Measurements from ENCODE around the gene GUCA2A. TPM values are rescaled to one million over a fixed set of nuclear protein-coding genes. Genes with fewer than 3 reads are reported as not detected.

The GUCA2A gene
- total RNA-seq, 8 experiments from 2014 or later, result not detected

- H3K27ac ChIP-seq, result no peak overlapping the region
- 74 to 100% (median 96%) methylated on average over 1 to 6 of the region's 6 CpGs; no CpG with 5 or more reads in 1 of the 10 experiments for WGBS, 10 experiments
- H3K4me3 ChIP-seq, result no peak overlapping the region
- in situ Hi-C loops (cut with MboI; ENCODE audit: low pct_unique_long_range_greater_than_20kb in 2 of 9, low sequenced_read_pairs in 9 of 9, unreplicated experiment in 9 of 9), result no loop called here
- H3K4me1 ChIP-seq (replicated peaks in 1 of 2), result peaks cover 0 to 6% of the 10 kb centered on the region in 2 donors
- no peak for ATAC-seq (replicated peaks in 6 of 8)
Observed at GRCh38 chr1:42189931-42190853, 25.6 kb upstream of the GUCA2A start.

- H3K4me3 ChIP-seq, result no peak overlapping the region
- WGBS, 10 experiments, result 17 to 88% (median 54%) methylated on average over 2 to 3 of the region's 3 CpGs
- no peak overlapping the region for H3K27ac ChIP-seq
- in situ Hi-C loops (cut with MboI; ENCODE audit: low pct_unique_long_range_greater_than_20kb in 2 of 9, low sequenced_read_pairs in 9 of 9, unreplicated experiment in 9 of 9), result no loop called here
- peak in 7 of 8 experiments; percentile 22 to 91 (median 87) for ATAC-seq (replicated peaks in 6 of 8)
- H3K4me1 ChIP-seq (replicated peaks in 1 of 2), result peaks cover 0 to 6% of the 10 kb centered on the region in 2 donors
Observed at GRCh38 chr1:42186152-42186551, 21.6 kb upstream of the GUCA2A start.

DNA sequence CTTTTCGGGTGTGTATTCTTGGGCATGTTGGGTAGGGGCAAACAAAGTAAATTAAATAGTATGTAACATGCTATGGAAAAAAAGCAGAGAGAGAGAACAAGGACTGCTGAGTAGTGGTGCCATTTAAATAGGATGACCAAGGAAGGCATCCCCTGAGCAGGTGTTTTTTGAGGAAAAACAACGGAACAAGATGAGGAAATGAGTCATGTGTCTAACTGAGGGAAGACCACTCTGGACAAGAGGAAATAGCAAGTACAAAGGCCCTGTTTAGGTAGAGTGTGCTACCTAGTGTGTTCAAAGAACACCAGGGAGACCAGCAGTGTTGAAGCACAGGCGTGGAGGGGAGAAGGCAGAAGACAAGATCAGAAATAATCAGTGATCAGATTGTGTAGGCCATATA, 20.1 kb upstream of the GUCA2A start:
- WGBS, 10 experiments, result 91 to 100% (median 96%) methylated on average over 1 to 3 of the region's 3 CpGs; no CpG with 5 or more reads in 1 of the 10 experiments
- in situ Hi-C loops (cut with MboI; ENCODE audit: low pct_unique_long_range_greater_than_20kb in 2 of 9, low sequenced_read_pairs in 9 of 9, unreplicated experiment in 9 of 9), result no loop called here
- ATAC-seq (replicated peaks in 6 of 8), result no peak

GRCh38 chr1:42183957-42184268, 19.4 kb upstream of the GUCA2A start:
- 86 to 100% (median 96%) methylated on average over 1 to 6 of the region's 6 CpGs for WGBS, 10 experiments

More for the DNA sequence above, 20.1 kb upstream of the GUCA2A start:
- Histone ChIP-seq H3K4me3 (no peak overlapping the region), H3K27ac (no peak overlapping the region), H3K4me1 (replicated peaks in 1 of 2) (peaks cover 0 to 6% of the 10 kb centered on the region in 2 donors)

GRCh38 chr1:42183210-42183956, 18.8 kb upstream of the GUCA2A start:
- H3K4me1 ChIP-seq (replicated peaks in 1 of 2), result peaks cover 0 to 6% of the 10 kb centered on the region in 2 donors
- H3K4me3 ChIP-seq, result no peak overlapping the region
- H3K27ac ChIP-seq, result no peak overlapping the region
- ATAC-seq (replicated peaks in 6 of 8), result no peak
- in situ Hi-C loops (cut with MboI; ENCODE audit: low pct_unique_long_range_greater_than_20kb in 2 of 9, low sequenced_read_pairs in 9 of 9, unreplicated experiment in 9 of 9), result no loop called here
- WGBS, 10 experiments, result 0 to 100% (median 63%) methylated on average over 1 to 4 of the region's 7 CpGs; no CpG with 5 or more reads in 1 of the 10 experiments

More at GRCh38 chr1:42183957-42184268, 19.4 kb upstream of the GUCA2A start:
- Histone ChIP-seq H3K4me3 (no peak overlapping the region), H3K27ac (no peak overlapping the region), H3K4me1 (replicated peaks in 1 of 2) (peaks cover 0 to 6% of the 10 kb centered on the region in 2 donors)
- ATAC-seq (replicated peaks in 6 of 8), result no peak
- in situ Hi-C loops (cut with MboI; ENCODE audit: low pct_unique_long_range_greater_than_20kb in 2 of 9, low sequenced_read_pairs in 9 of 9, unreplicated experiment in 9 of 9), result no loop called here

DNA sequence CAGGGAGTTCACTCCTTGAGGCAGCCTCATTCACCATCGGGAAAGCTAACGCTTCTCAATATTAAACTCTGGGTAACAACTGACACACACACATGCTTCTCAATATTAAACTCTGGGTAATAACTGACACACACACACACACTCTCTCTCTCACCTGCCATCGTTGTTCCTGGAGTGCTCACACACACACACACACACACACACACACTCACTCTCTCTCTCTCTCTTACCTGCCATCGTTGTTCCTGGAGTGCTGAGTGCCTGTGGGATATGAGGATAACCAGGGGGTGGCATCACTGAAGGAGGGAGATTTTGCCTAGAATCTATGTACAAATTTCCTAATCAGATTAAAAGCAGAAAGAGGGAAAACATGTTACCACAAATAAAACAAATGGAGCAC, 17.1 kb upstream of the GUCA2A start:
- WGBS, 10 experiments, result 80 to 100% (median 90%) methylated on average over 1 to 4 of the region's 4 CpGs; no CpG with 5 or more reads in 1 of the 10 experiments
- in situ Hi-C loops (cut with MboI; ENCODE audit: low pct_unique_long_range_greater_than_20kb in 2 of 9, low sequenced_read_pairs in 9 of 9, unreplicated experiment in 9 of 9), result no loop called here
- ATAC-seq (replicated peaks in 6 of 8), result no peak

DNA sequence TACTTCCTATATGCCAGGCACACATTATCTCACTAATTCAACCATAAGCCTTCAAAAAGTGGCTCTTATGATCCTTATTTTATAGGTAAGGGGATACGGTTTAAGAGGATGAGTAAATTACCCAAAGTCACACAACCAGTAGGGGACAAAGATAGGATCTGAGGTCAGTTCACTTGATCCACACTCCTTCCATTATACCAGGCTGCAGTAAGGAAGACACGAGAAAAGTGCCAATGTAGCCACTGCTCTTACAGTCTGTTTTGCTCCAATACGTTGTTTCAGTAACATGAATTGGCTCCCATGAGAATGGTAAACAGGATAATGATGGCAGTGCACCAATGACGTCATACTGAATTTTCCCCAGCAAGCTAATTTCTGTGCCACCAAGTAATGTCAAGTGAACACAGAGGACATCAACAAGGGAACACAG, 15.4 kb upstream of the GUCA2A start:
- in situ Hi-C loops (cut with MboI; ENCODE audit: low pct_unique_long_range_greater_than_20kb in 2 of 9, low sequenced_read_pairs in 9 of 9, unreplicated experiment in 9 of 9), result no loop called here
- Histone ChIP-seq H3K4me3 (no peak overlapping the region), H3K4me1 (replicated peaks in 1 of 2) (no peaks in the 10 kb centered on the region), H3K27ac (no peak overlapping the region)
- no peak for ATAC-seq (replicated peaks in 6 of 8)
- WGBS, 10 experiments, result 40 to 96% (median 91%) methylated on average over 1 to 4 of the region's 4 CpGs

More for the DNA sequence above, 17.1 kb upstream of the GUCA2A start:
- Histone ChIP-seq H3K4me3 (no peak overlapping the region), H3K27ac (no peak overlapping the region), H3K4me1 (replicated peaks in 1 of 2) (peaks cover 0 to 4% of the 10 kb centered on the region in 2 donors)

DNA sequence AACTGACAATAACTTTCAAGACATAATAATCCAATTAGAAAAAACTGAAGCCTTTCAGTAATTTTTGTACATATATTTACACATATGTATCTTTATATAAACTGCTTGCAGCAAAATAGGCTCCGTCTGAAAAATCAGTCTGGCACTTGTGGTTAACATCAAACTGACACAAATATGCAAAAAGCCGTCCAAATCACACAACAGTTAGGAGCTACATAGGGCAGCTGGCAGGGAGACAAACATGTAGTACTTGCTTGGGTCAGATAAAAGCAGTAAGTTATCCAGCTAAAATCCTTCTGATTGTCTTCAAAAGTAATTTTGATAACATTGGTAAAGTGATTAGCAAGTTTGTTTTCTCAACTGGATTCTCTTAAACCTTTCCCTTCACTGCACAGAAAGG, 14.7 kb upstream of the GUCA2A start:
- no peak overlapping the region for H3K4me3 ChIP-seq
- in situ Hi-C loops (cut with MboI; ENCODE audit: low pct_unique_long_range_greater_than_20kb in 2 of 9, low sequenced_read_pairs in 9 of 9, unreplicated experiment in 9 of 9), result no loop called here
- no peaks in the 10 kb centered on the region for H3K4me1 ChIP-seq (replicated peaks in 1 of 2)
- no peak overlapping the region for H3K27ac ChIP-seq
- ATAC-seq (replicated peaks in 6 of 8), result no peak
- WGBS, 10 experiments, result 0 to 96% (median 71%) methylated on average over 1 to 2 of the region's 2 CpGs; no CpG with 5 or more reads in 1 of the 10 experiments

- Histone ChIP-seq H3K4me3 (no peak overlapping the region), H3K27ac (no peak overlapping the region), H3K4me1 (replicated peaks in 1 of 2) (peaks cover 0 to 4% of the 10 kb centered on the region in 2 donors)
- ATAC-seq (replicated peaks in 6 of 8), result no peak
- in situ Hi-C loops (cut with MboI; ENCODE audit: low pct_unique_long_range_greater_than_20kb in 2 of 9, low sequenced_read_pairs in 9 of 9, unreplicated experiment in 9 of 9), result no loop called here
- WGBS, 10 experiments, result 60 to 100% (median 90%) methylated on average over 1 to 3 of the region's 3 CpGs; no CpG with 5 or more reads in 3 of the 10 experiments
Observed at GRCh38 chr1:42178249-42178648, 13.7 kb upstream of the GUCA2A start.

DNA sequence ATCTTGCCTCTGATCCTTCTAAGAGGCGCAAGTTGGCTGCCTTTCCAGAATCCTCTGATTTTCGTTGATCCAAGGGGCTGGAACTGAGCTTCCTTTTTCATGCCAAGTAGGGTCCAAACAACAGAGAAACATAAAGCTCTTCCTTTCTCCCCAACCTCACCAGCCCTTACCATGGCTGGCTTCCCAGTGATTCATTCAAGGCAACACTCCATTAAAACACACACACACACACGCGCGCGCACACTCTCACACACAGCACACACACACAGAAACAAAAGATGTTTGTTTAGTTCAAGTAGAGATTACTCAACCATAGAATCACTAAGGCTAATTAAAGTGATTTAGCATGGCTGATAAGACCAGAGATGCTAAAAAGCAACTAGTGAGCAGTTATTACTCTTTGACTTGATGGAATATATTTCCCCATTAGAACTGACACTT, 13.0 kb upstream of the GUCA2A start:
- Histone ChIP-seq H3K27ac (no peak overlapping the region), H3K4me1 (replicated peaks in 1 of 2) (peaks cover 0 to 6% of the 10 kb centered on the region in 2 donors), H3K4me3 (no peak overlapping the region)
- peak in 1 of 8 experiments; percentile 10 for ATAC-seq (replicated peaks in 6 of 8)
- in situ Hi-C loops (cut with MboI; ENCODE audit: low pct_unique_long_range_greater_than_20kb in 2 of 9, low sequenced_read_pairs in 9 of 9, unreplicated experiment in 9 of 9), result no loop called here
- 70 to 100% (median 87%) methylated on average over 2 to 6 of the region's 6 CpGs; no CpG with 5 or more reads in 3 of the 10 experiments for WGBS, 10 experiments

- Histone ChIP-seq H3K4me3 (no peak overlapping the region), H3K4me1 (replicated peaks in 1 of 2) (peaks cover 4 to 7% of the 10 kb centered on the region in 2 donors), H3K27ac (no peak overlapping the region)
- WGBS, 10 experiments, result 57 to 100% (median 84%) methylated on average over 1 to 4 of the region's 4 CpGs
- in situ Hi-C loops (cut with MboI; ENCODE audit: low pct_unique_long_range_greater_than_20kb in 2 of 9, low sequenced_read_pairs in 9 of 9, unreplicated experiment in 9 of 9), result no loop called here
- ATAC-seq (replicated peaks in 6 of 8), result peak in 4 of 8 experiments; percentile 28 to 74 (median 30)
Observed at GRCh38 chr1:42176902-42177519, 12.5 kb upstream of the GUCA2A start.

- in situ Hi-C loops (cut with MboI; ENCODE audit: low pct_unique_long_range_greater_than_20kb in 2 of 9, low sequenced_read_pairs in 9 of 9, unreplicated experiment in 9 of 9), result no loop called here
- Histone ChIP-seq H3K4me3 (no peak overlapping the region), H3K27ac (no peak overlapping the region), H3K4me1 (replicated peaks in 1 of 2) (peaks cover 4 to 11% of the 10 kb centered on the region in 2 donors)
- WGBS, 10 experiments, result 80 to 100% (median 96%) methylated on average over 2 to 7 of the region's 7 CpGs; no CpG with 5 or more reads in 3 of the 10 experiments
- ATAC-seq (replicated peaks in 6 of 8), result no peak
Observed at GRCh38 chr1:42175314-42176054, 10.9 kb upstream of the GUCA2A start.
